K562 (cell line): ENCODE measurements around the gene KLHL13. TPM values are rescaled to one million over a fixed set of nuclear protein-coding genes. Genes with fewer than 3 reads are reported as not detected.

Experiments used
- ATAC-seq: fragments of 200-7000 bp; cut with Tn5 transposase; 3 replicates; pipeline ENCODE4 v1.9.1; 2020; ENCODE audit warnings: moderate library complexity
- BruUV-seq: library from RNA; stranded (reverse); fragments of 400-500 nt; replicated peaks from 2 replicates; lab custom pipeline; 2021; lab: Mats Ljungman, UMichigan
- CTCF ChIA-PET: fragments of 300-600 bp; formaldehyde crosslinking; extraction: SDS; loops from one replicate; lab custom pipeline; 2021; ENCODE audit warnings: low intra/inter-chr PET ratio; lab: Yijun Ruan, JAX
- POLR2A ChIA-PET: fragments of 300-600, 350-650 bp; sonication (Branson Sonifier 250); formaldehyde crosslinking; extraction: SDS; loops from one replicate; lab custom pipeline; 2021; ENCODE audit warnings: antibody characterized with exemption, inconsistent platforms; lab: Yijun Ruan, JAX
- DNase-seq, 4 experiments: peaks; one replicate each; pipeline versions ENCODE4 v3.0.0 to v3.0.0-alpha.2; 2011 to 2018; ENCODE audit warnings: low spot score in 3 of 4, mixed read lengths in 3 of 4; ENCODE audit errors: extremely low read depth in 1 of 4
- FAIRE-seq: peaks from 2 replicates; lab custom pipeline; 2011; peaks lifted over from hg19 to GRCh38; lab: Jason Lieb, UNC
- H2AFZ ChIP-seq: 2 replicates; pipeline ENCODE4 v1.6.0; 2011; ENCODE audit warnings: low read depth, low read length, control low read depth, inconsistent platforms
- H3K27ac ChIP-seq: fragments of 200-600 bp; 3 replicates; pipeline ENCODE4 v1.8.0; 2011; ENCODE audit warnings: low read depth, mild to moderate bottlenecking, control low read depth, inconsistent platforms, low read length, moderate library complexity, mixed read lengths; ENCODE audit errors: extremely low read depth
- H3K27me3 ChIP-seq, 2 experiments: fragments of 300-600 bp in 1 of 2; 2 replicates in 1 of 2; 3 replicates in 1 of 2; pipeline versions ENCODE4 v1.6.0 to v1.8.0; 2011; ENCODE audit warnings: inconsistent platforms in 2 of 2, low read length in 2 of 2, mild to moderate bottlenecking in 1 of 2, mixed read lengths in 1 of 2, moderate library complexity in 1 of 2; ENCODE audit not compliant: control insufficient read depth in 2 of 2, insufficient read depth in 2 of 2
- H3K36me3 ChIP-seq: fragments of 300-600 bp; 3 replicates; pipeline ENCODE4 v1.8.0; 2011; ENCODE audit warnings: mild to moderate bottlenecking, low read length, inconsistent platforms; ENCODE audit not compliant: control insufficient read depth, insufficient read depth
- H3K4me1 ChIP-seq, 2 experiments: fragments of 200-600 bp in 1 of 2; replicated peaks in 1 of 2; 2 replicates in 1 of 2; 3 replicates in 1 of 2; pipeline versions ENCODE4 v1.5.1 to v1.8.0; 2011; ENCODE audit warnings: inconsistent platforms in 2 of 2, low read length in 2 of 2, mild to moderate bottlenecking in 1 of 2, mixed read lengths in 1 of 2, moderate library complexity in 1 of 2; ENCODE audit not compliant: control insufficient read depth in 2 of 2, insufficient read depth in 2 of 2
- H3K4me2 ChIP-seq: 2 replicates; pipeline ENCODE4 v1.6.1; 2011; ENCODE audit warnings: low read length, control low read depth, inconsistent platforms, mixed read lengths; ENCODE audit not compliant: insufficient read depth
- H3K4me3 ChIP-seq: fragments of 200-600 bp; sonication (generic), shearing (Covaris generic); 2 replicates; pipeline ENCODE4 v1.5.1; 2016; ENCODE audit warnings: control low read depth, inconsistent platforms
- H3K79me2 ChIP-seq: fragments of 200-600 bp; 3 replicates; pipeline ENCODE4 v1.8.0; 2011; ENCODE audit warnings: low read length, inconsistent platforms; ENCODE audit not compliant: control insufficient read depth, insufficient read depth
- H3K9ac ChIP-seq, 2 experiments: 2 replicates each; pipeline versions ENCODE4 v1.6.0 to v1.6.1; 2011; ENCODE audit warnings: low read depth in 2 of 2, low read length in 2 of 2, control low read depth in 1 of 2, inconsistent platforms in 1 of 2, mild to moderate bottlenecking in 1 of 2, mixed read lengths in 1 of 2; ENCODE audit not compliant: insufficient read depth in 1 of 2
- H3K9me1 ChIP-seq: one replicate; pipeline ENCODE4 v1.6.0; 2011; ENCODE audit warnings: inconsistent platforms, mild to moderate bottlenecking, low read length, moderate library complexity; ENCODE audit not compliant: control insufficient read depth, insufficient read depth
- H3K9me3 ChIP-seq: replicated peaks from 2 replicates; pipeline ENCODE4 v1.5.1; 2011; ENCODE audit warnings: low read depth, low read length, inconsistent platforms; ENCODE audit not compliant: control insufficient read depth, insufficient read depth
- H4K20me1 ChIP-seq: replicated peaks from 2 replicates; pipeline ENCODE4 v1.6.1; 2011; ENCODE audit warnings: low read length, inconsistent platforms, mixed read lengths; ENCODE audit not compliant: control insufficient read depth, insufficient read depth
- ARID1B ChIP-seq: fragments of 450-650 bp; IDR thresholded peaks from 2 replicates; pipeline ENCODE4 v1.6.1; 2016; ENCODE audit warnings: antibody characterized with exemption, mild to moderate bottlenecking, inconsistent platforms
- CBX1 ChIP-seq: sonication (generic); IDR thresholded peaks from 2 replicates; pipeline ENCODE4 v1.6.1; 2016; ENCODE audit warnings: antibody characterized with exemption, low read depth, mild to moderate bottlenecking
- E2F4 ChIP-seq: sonication (generic); formaldehyde crosslinking; IDR thresholded peaks from 2 replicates; pipeline ENCODE4 v1.8.0; 2022; ENCODE audit warnings: mild to moderate bottlenecking, low read depth, missing genetic modification reagents
- ETV1 ChIP-seq: fragments of 450-650 bp; conservative IDR thresholded peaks from 2 replicates; pipeline ENCODE4 v1.6.1; 2016; ENCODE audit warnings: missing genetic modification characterization, control low read depth, low read depth, missing compliant biosample characterization
- FOXK2 ChIP-seq, 2 experiments: fragments of 450-650 bp; IDR thresholded peaks in 1 of 2; conservative IDR thresholded peaks in 1 of 2; 2 replicates each; pipeline ENCODE4 v1.6.1; 2016; ENCODE audit warnings: low read depth in 2 of 2, mild to moderate bottlenecking in 1 of 2
- JUND ChIP-seq, 2 experiments: IDR thresholded peaks; 2 replicates in 1 of 2; 3 replicates in 1 of 2; pipeline ENCODE4 v1.6.1; 2011; ENCODE audit warnings: borderline replicate concordance in 2 of 2, low read depth in 2 of 2, low read length in 2 of 2, improper control_type of control experiment in 1 of 2, missing biosample characterization in 1 of 2, missing genetic modification characterization in 1 of 2, missing genetic modification reagents in 1 of 2
- PBX2 ChIP-seq, 2 experiments: IDR thresholded peaks in 1 of 2; conservative IDR thresholded peaks in 1 of 2; 2 replicates each; pipeline ENCODE4 v1.6.1; 2016; ENCODE audit warnings: low read depth in 2 of 2, mild to moderate bottlenecking in 1 of 2, missing compliant biosample characterization in 1 of 2, missing genetic modification characterization in 1 of 2, moderate library complexity in 1 of 2
- RNF219 ChIP-seq: fragments of 250-450 bp; sonication (Bioruptor Pico); IDR thresholded peaks from 2 replicates; pipeline ENCODE4 v1.5.0; 2022; ENCODE audit warnings: mild to moderate bottlenecking
- SMARCA5 ChIP-seq: fragments of 450-650 bp; IDR thresholded peaks from 2 replicates; pipeline ENCODE4 v1.6.1; 2016
- STAT5A ChIP-seq: IDR thresholded peaks from 2 replicates; pipeline ENCODE4 v1.6.1; 2012; ENCODE audit warnings: low read length, inconsistent platforms, borderline replicate concordance
- TEAD1 ChIP-seq, 2 experiments: fragments of 450-650 bp in 1 of 2; sonication (generic) in 1 of 2; formaldehyde crosslinking; IDR thresholded peaks; 2 replicates each; pipeline versions ENCODE4 v1.4.0 to v1.8.0; 2020 to 2022; ENCODE audit warnings: mild to moderate bottlenecking in 2 of 2, missing genetic modification reagents in 1 of 2
- U2AF2 ChIP-seq: fragments of 200-400 bp; formaldehyde crosslinking; optimal IDR thresholded peaks from 2 replicates; pipeline ENCODE3; 2017; ENCODE audit warnings: low read depth, mild to moderate bottlenecking, low read length
- ZNF77 ChIP-seq: fragments of 250-450 bp; sonication (Bioruptor Pico); IDR thresholded peaks from 2 replicates; pipeline ENCODE4 v1.5.0; 2020
- ZNF780A ChIP-seq: fragments of 250-450 bp; sonication (Bioruptor Pico); IDR thresholded peaks from 2 replicates; pipeline ENCODE4 v1.5.0; 2021; ENCODE audit warnings: mild to moderate bottlenecking
- in situ Hi-C: fragments of 300-500 bp; cut with MboI; formaldehyde crosslinking; loops from 4 replicates; pipeline ENCODE4 v1.15.0; 2018; ENCODE audit warnings: inconsistent platforms, mixed read lengths
- intact Hi-C: fragments of 100-400 bp; cut with micrococcal nuclease; formaldehyde crosslinking; loops from 2 replicates; pipeline ENCODE4 v1.14.2; 2022
- polyA plus RNA-seq, 8 experiments: library from polyadenylated mRNA; depleted of rRNA in 4 of 8; stranded (reverse) in 5 of 8; unstranded in 3 of 8; fragments of >200 nt; fragmentation: Nextera tagmentation in 2 of 8; fragmentation: Illumina TruSeq in 1 of 8; extraction: Ambion mirVana in 2 of 8; extraction: Trizol in 1 of 8; gene quantifications; 2 replicates each; pipeline versions ENCODE4 v1.2.1 to v1.2.3, GENCODE V29; 2011 to 2014; ENCODE audit warnings: inconsistent platforms in 1 of 8, missing spikeins in 1 of 8
- total RNA-seq, 7 experiments: library from RNA; depleted of rRNA in 6 of 7; stranded (reverse); fragments of >200 nt in 6 of 7; fragmentation: Illumina TruSeq in 2 of 7; extraction: Trizol in 2 of 7; gene quantifications; 2 replicates each; pipeline versions ENCODE4 v1.2.1 to v1.2.3, GENCODE V29; 2011 to 2021; ENCODE audit warnings: low replicate concordance in 1 of 7

Gene KLHL13
- total and polyA plus RNA-seq, 9 of the 15 experiments (the other 6 are each of a cell fraction or from before 2014, with no cell fraction given) = 1.2 to 4.1 (median 2.2) TPM

GRCh38 chrX:118016422-118016821 is 100.2 kb downstream of the KLHL13 start:
- FAIRE-seq (no peak), ATAC-seq (no peak), DNase-seq (no peak)
- Histone ChIP-seq H2AFZ (no peak overlapping the region), H3K9me1 (no peaks in the 10 kb centered on the region), H3K9ac (no peak overlapping the region), H3K36me3 (no peaks in the 10 kb centered on the region), H4K20me1 (no peaks in the 10 kb centered on the region), H3K4me1 (no peaks in the 10 kb centered on the region), H3K79me2 (no peaks in the 10 kb centered on the region), H3K4me2 (no peak overlapping the region), H3K9me3 (no peaks in the 10 kb centered on the region), H3K27me3 (no peaks in the 10 kb centered on the region), H3K27ac (no peak overlapping the region), H3K4me3 (no peak overlapping the region)
- in situ Hi-C loops (no loop called here), intact Hi-C loops (no loop called here)
- ChIA-PET POLR2A (no interaction called here), CTCF (no interaction called here)
- TF ChIP-seq ETV1 (no peak), JUND (IDR thresholded peaks at IDR 0.05; ENCODE audit: borderline replicate concordance, low read depth, low read length) (no peak), JUND (tag; IDR thresholded peaks at IDR 0.05; ENCODE audit: borderline replicate concordance, low read depth, low read length) (no peak), STAT5A (no peak), U2AF2 (no peak), TEAD1 (CRISPR knock-in tag; IDR thresholded peaks at IDR 0.05) (no peak), ARID1B (no peak), FOXK2 (conservative IDR thresholded peaks at IDR 0.05 in 1 of 2, IDR thresholded peaks at IDR 0.05 in 1 of 2; ENCODE audit: low read depth in 2 of 2) (no peak), ZNF780A (no peak), CBX1 (no peak), ZNF77 (CRISPR knock-in tag) (no peak), E2F4 (no peak), PBX2 (CRISPR knock-in tag; IDR thresholded peaks at IDR 0.05; ENCODE audit: low read depth) (no peak), PBX2 (tag; conservative IDR thresholded peaks at IDR 0.05; ENCODE audit: low read depth) (no peak), SMARCA5 (no peak), RNF219 (CRISPR knock-in tag) (no peak)
- no TSS peak for BruUV-seq
